Keratinocyte (primary cell): ENCODE data around the gene MUC21.

Source experiments
- CTCF ChIP-seq, 3 experiments: IDR thresholded peaks in 1 of 3; conservative IDR thresholded peaks in 1 of 3; optimal IDR thresholded peaks in 1 of 3; 2 replicates in 2 of 3; 3 replicates in 1 of 3; pipeline versions ENCODE3 to v1.5.1; 2011; ENCODE audit warnings: low read length in 3 of 3, mild to moderate bottlenecking in 3 of 3, moderate library complexity in 2 of 3, control low read depth in 1 of 3, inconsistent platforms in 1 of 3; ENCODE audit not compliant: insufficient read depth in 2 of 3; ENCODE audit errors: extremely low read depth in 1 of 3
- EZH2 ChIP-seq: IDR thresholded peaks from one replicate; pipeline ENCODE4 v1.6.1; 2012; ENCODE audit warnings: inconsistent platforms, mild to moderate bottlenecking, low read length, moderate library complexity

- no peak for TF ChIP-seq CTCF (optimal IDR thresholded peaks at IDR 0.05 in 1 of 3, IDR thresholded peaks at IDR 0.05 in 1 of 3, conservative IDR thresholded peaks at IDR 0.05 in 1 of 3; ENCODE audit: extremely low read depth in 1 of 3, insufficient read depth in 2 of 3, low read length in 3 of 3)
- no peak for TF ChIP-seq EZH2
Observed at GRCh38 chr6:31005249-31006020, 21.9 kb downstream of the MUC21 start.
